NOMO-1 (cell line): ENCODE data around the gene SNX18.

Source experiments
- DNase-seq, 2 experiments: peaks; one replicate each; lab custom pipeline; 2025; ENCODE audit not compliant: unreplicated experiment in 2 of 2; lab: John Stamatoyannopoulos, UW

SNX18 gene

GRCh38 chr5:54538156-54538555 lies 20.6 kb downstream of the SNX18 start:
- no peak for DNase-seq

GRCh38 chr5:54539001-54539400 lies 21.4 kb downstream of the SNX18 start:
- DNase-seq = peak in 1 of 2 experiments; percentile 41

GRCh38 chr5:54540286-54540685 lies 22.7 kb downstream of the SNX18 start:
- no peak for DNase-seq

GRCh38 chr5:54541823-54542783 lies 24.5 kb downstream of the SNX18 start:
- DNase-seq = no peak

GRCh38 chr5:54544044-54544443 lies 26.5 kb downstream of the SNX18 start:
- no peak for DNase-seq

GRCh38 chr5:54545796-54546195 lies 28.2 kb downstream of the SNX18 start:
- DNase-seq = no peak

GRCh38 chr5:54547711-54548250 lies 30.2 kb downstream of the SNX18 start:
- DNase-seq = no peak

- DNase-seq = no peak
Measured at GRCh38 chr5:54548565-54548964, 31.0 kb downstream of the SNX18 start.

GRCh38 chr5:54551292-54551691 lies 33.7 kb downstream of the SNX18 start:
- DNase-seq = no peak

- DNase-seq = no peak
Measured at GRCh38 chr5:54551926-54552325, 34.4 kb downstream of the SNX18 start.

- DNase-seq = no peak
Measured at GRCh38 chr5:54552446-54552845, 34.9 kb downstream of the SNX18 start.

- DNase-seq = no peak
Measured at GRCh38 chr5:54553659-54554207, 36.2 kb downstream of the SNX18 start.

- DNase-seq = no peak
Measured at GRCh38 chr5:54556141-54556540, 38.6 kb downstream of the SNX18 start.

- no peak for DNase-seq
Measured at GRCh38 chr5:54558362-54558761, 40.8 kb downstream of the SNX18 start.

GRCh38 chr5:54561651-54562050 lies 44.1 kb downstream of the SNX18 start:
- DNase-seq = no peak

GRCh38 chr5:54563083-54563761 lies 45.7 kb downstream of the SNX18 start:
- no peak for DNase-seq

GRCh38 chr5:54567996-54568395 lies 50.4 kb downstream of the SNX18 start:
- no peak for DNase-seq

- DNase-seq = no peak
Measured at GRCh38 chr5:54570916-54571315, 53.4 kb downstream of the SNX18 start.

GRCh38 chr5:54571462-54571861 lies 53.9 kb downstream of the SNX18 start:
- DNase-seq = no peak

- no peak for DNase-seq
Measured at GRCh38 chr5:54573812-54574489, 56.4 kb downstream of the SNX18 start.

GRCh38 chr5:54577528-54577927 lies 60.0 kb downstream of the SNX18 start:
- no peak for DNase-seq
